Airway epithelial cell (primary cell): ENCODE measurements around the gene MED6. TPM values are rescaled to one million over a fixed set of nuclear protein-coding genes. Genes with fewer than 3 reads are reported as not detected.

Source experiments
- total RNA-seq: library from RNA; depleted of rRNA; stranded (reverse); fragments of >200 nt; gene quantifications from 2 replicates; pipeline ENCODE4 v1.2.3, GENCODE V29; 2015

The MED6 gene, protein sequence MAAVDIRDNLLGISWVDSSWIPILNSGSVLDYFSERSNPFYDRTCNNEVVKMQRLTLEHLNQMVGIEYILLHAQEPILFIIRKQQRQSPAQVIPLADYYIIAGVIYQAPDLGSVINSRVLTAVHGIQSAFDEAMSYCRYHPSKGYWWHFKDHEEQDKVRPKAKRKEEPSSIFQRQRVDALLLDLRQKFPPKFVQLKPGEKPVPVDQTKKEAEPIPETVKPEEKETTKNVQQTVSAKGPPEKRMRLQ
- total RNA-seq: 20.6 and 25.6 TPM in 2 replicates

GRCh38 chr14:70600382-70601157, at the start of gene MED6:
Gene MED6, minus strand, starts transcription at chr14:70600655. Its CDS starts 18 bp downstream, at chr14:70600637.

DNA sequence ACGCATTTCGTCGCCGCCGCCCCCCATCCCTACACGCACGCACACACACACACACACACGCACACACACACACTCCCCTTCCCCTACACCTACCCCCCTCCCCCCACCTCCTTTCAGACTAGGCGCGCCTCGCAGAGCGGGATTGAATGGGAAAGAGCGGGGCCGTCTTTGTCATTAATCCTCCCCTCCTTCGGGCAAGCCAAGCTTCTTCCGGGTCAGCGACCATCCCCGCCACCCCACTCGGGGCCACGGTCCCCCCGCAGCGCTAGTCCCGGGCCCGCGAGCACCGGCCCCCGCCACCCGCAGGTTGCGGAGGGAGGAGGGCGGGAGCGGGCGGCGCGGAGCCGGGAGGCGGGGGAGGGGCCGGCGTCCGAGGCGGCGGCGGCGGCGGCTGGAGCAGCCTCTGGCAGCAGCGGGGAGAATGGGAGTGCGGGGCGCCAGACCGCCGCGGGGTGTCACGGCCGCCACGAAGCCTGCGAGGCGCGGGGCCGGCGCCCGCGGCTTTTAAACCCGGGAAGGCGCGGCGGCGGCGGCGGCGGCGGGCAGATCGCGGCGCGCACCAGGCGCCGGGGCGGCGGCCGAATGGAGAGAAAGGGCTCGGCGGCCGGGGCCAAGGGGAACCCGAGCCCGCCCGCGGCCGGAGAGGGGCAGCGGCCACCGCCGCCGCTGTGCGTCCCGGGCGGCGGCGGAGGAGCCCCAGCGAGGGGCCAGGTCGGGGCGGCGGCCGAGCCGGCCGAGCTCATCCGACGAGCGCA, 41.3 kb upstream of the MED6 start, which contains the start of gene TTC9:
TTC9 (plus strand) TSS at position 369 of the 755 bp plus-strand sequence; CDS start at position 583, 214 bp downstream.

GRCh38 chr14:70534904-70535303, 65.6 kb downstream of the MED6 start, which contains the start of gene ADAM20:
Gene ADAM20, minus strand, starts transcription at chr14:70535004. Its CDS starts 10,247 bp downstream, at chr14:70524757.

Other genes starting within 250 kb of the MED6 start
- 46.3 and 55.1 TPM in 2 replicates for gene COX16, start 241.0 kb downstream of the MED6 start, total RNA-seq
- 7.5 and 8.4 TPM in 2 replicates for gene SYNJ2BP, start 183.6 kb downstream of the MED6 start, total RNA-seq
- gene ADAM21, start 148.5 kb downstream of the MED6 start, total RNA-seq: 0.14 and 1.2 TPM in 2 replicates
- not detected in 2 replicates for gene ADAM20, start 65.7 kb downstream of the MED6 start, total RNA-seq
- 14.1 and 16.3 TPM in 2 replicates for gene TTC9, start 41.3 kb upstream of the MED6 start, total RNA-seq
- 12.2 and 15.7 TPM in 2 replicates for gene MAP3K9, start 208.9 kb upstream of the MED6 start, total RNA-seq